ENCODE measurements around the gene CEP112. TPM values are rescaled to one million over a fixed set of nuclear protein-coding genes. Genes with fewer than 3 reads are reported as not detected.
A peak's percentile ranks its signal among the peaks of the same experiment; 100 is the strongest.

Gene CEP112
- total and polyA plus RNA-seq, 2 experiments from 2014 or later, result 4.0 to 4.3 TPM

- DNase-seq (ENCODE audit: low spot score) (no peak), ATAC-seq (no peak)
- no peaks in the 10 kb centered on the region for H3F3A ChIP-seq (replicated peaks; ENCODE audit: low read depth)
- no peak overlapping the region for H3K4me2 ChIP-seq
- no peaks in the 10 kb centered on the region for H3K36me3 Mint-ChIP-seq (ENCODE audit: low read depth)
- H3K9me2 ChIP-seq (ENCODE audit: insufficient read depth), result peaks cover 5% of the 10 kb centered on the region; the same call in 1 of the 2 replicates
- no peaks in the 10 kb centered on the region for H3K4me1 Mint-ChIP-seq
- H3K9me3 Mint-ChIP-seq, result no peaks in the 10 kb centered on the region
- peak overlapping the region; percentile 67; the same call in 1 of the 2 replicates for H2AFZ ChIP-seq
- no peaks in the 10 kb centered on the region for H3K27me3 ChIP-seq (ENCODE audit: insufficient read depth)
- no peak overlapping the region for H3K27ac Mint-ChIP-seq
- no peak overlapping the region for H3K4me3 Mint-ChIP-seq
- peaks cover 2% of the 10 kb centered on the region for H3K27me3 Mint-ChIP-seq (ENCODE audit: insufficient read depth, low read depth, poor library complexity)
- H3K4me3 ChIP-seq, result no peak overlapping the region
- no peaks in the 10 kb centered on the region for H3K4me1 ChIP-seq (ENCODE audit: insufficient read depth)
- no peaks in the 10 kb centered on the region for H3K36me3 ChIP-seq (ENCODE audit: insufficient read depth)
- H4K20me1 ChIP-seq (replicated peaks; ENCODE audit: insufficient read depth), result no peaks in the 10 kb centered on the region
- no peaks in the 10 kb centered on the region for H3K79me2 ChIP-seq (replicated peaks; ENCODE audit: insufficient read depth)
- no peak overlapping the region for H3K27ac ChIP-seq (ENCODE audit: low read depth)
- TF ChIP-seq REST (IDR thresholded peaks at IDR 0.05; ENCODE audit: unreplicated experiment) (no peak), ZNF462 (CRISPR knock-in tag; IDR thresholded peaks at IDR 0.05) (no peak), NANOG (IDR thresholded peaks at IDR 0.05; ENCODE audit: borderline replicate concordance) (no peak), ZNF331 (CRISPR knock-in tag; IDR thresholded peaks at IDR 0.05; ENCODE audit: low read depth) (no peak), POLR2AphosphoS5 (IDR thresholded peaks at IDR 0.05; ENCODE audit: low read depth) (no peak), CREB1 (CRISPR knock-in tag; IDR thresholded peaks at IDR 0.05; ENCODE audit: low read depth) (no peak), EZH2phosphoT487 (IDR thresholded peaks at IDR 0.05; ENCODE audit: unreplicated experiment) (no peak), STAT1 (IDR thresholded peaks at IDR 0.05; ENCODE audit: unreplicated experiment) (no peak), EZH2 (IDR thresholded peaks at IDR 0.05; ENCODE audit: low read depth, unreplicated experiment) (no peak), CTCF (conservative IDR thresholded peaks at IDR 0.05; ENCODE audit: low read depth in 2 of 2) (no peak), JUNB (IDR thresholded peaks at IDR 0.05; ENCODE audit: unreplicated experiment) (no peak), ETS1 (IDR thresholded peaks at IDR 0.05) (no peak), ZNF114 (CRISPR knock-in tag; IDR thresholded peaks at IDR 0.05) (no peak)
These were observed 38.0 kb upstream of the CEP112 start for GRCh38 chr17:66229783-66230538.
